Mesenchymal stem cell (in vitro differentiated cells and primary cell): ENCODE results near the gene LRIG1.

ENCODE experiments used
- DNase-seq: peaks from one replicate; pipeline ENCODE4 v3.0.0-alpha.2; 2013
- H2AFZ ChIP-seq: one replicate; pipeline ENCODE4 v1.6.1; 2013; ENCODE audit warnings: low read depth, mild to moderate bottlenecking, control low read depth, inconsistent platforms, low read length, moderate library complexity
- H2AK5ac ChIP-seq: 2 replicates; pipeline ENCODE4 v1.6.1; 2013; ENCODE audit warnings: low read length, moderate library complexity, mild to moderate bottlenecking, inconsistent platforms; ENCODE audit not compliant: severe bottlenecking
- H2BK120ac ChIP-seq: one replicate; pipeline ENCODE4 v1.6.1; 2013; ENCODE audit warnings: low read depth, mild to moderate bottlenecking, inconsistent platforms, low read length, moderate library complexity
- H2BK12ac ChIP-seq, 2 experiments: one replicate each; pipeline ENCODE4 v1.6.1; 2013; ENCODE audit warnings: inconsistent platforms in 2 of 2, low read length in 2 of 2, mild to moderate bottlenecking in 2 of 2, moderate library complexity in 2 of 2, control low read depth in 1 of 2
- H2BK15ac ChIP-seq: one replicate; pipeline ENCODE4 v1.6.1; 2013; ENCODE audit warnings: mild to moderate bottlenecking, low read depth, inconsistent platforms; ENCODE audit not compliant: poor library complexity, severe bottlenecking
- H2BK5ac ChIP-seq: 2 replicates; pipeline ENCODE4 v1.6.1; 2013; ENCODE audit warnings: low read depth, mild to moderate bottlenecking, low read length, control low read depth, inconsistent platforms; ENCODE audit not compliant: poor library complexity, severe bottlenecking
- H3K14ac ChIP-seq, 2 experiments: one replicate each; pipeline ENCODE4 v1.6.1; 2013; ENCODE audit warnings: inconsistent platforms in 2 of 2, low read length in 2 of 2, control low read depth in 1 of 2, mild to moderate bottlenecking in 1 of 2, moderate library complexity in 1 of 2
- H3K18ac ChIP-seq, 2 experiments: one replicate each; pipeline ENCODE4 v1.6.1; 2013; ENCODE audit warnings: inconsistent platforms in 2 of 2, low read length in 2 of 2, control low read depth in 1 of 2, low read depth in 1 of 2, mild to moderate bottlenecking in 1 of 2
- H3K23ac ChIP-seq, 2 experiments: one replicate each; pipeline ENCODE4 v1.6.1; 2013; ENCODE audit warnings: inconsistent platforms in 2 of 2, low read length in 2 of 2, mild to moderate bottlenecking in 2 of 2, moderate library complexity in 2 of 2, control low read depth in 1 of 2
- H3K27ac ChIP-seq: 2 replicates; pipeline ENCODE4 v1.5.1; 2013; ENCODE audit warnings: mild to moderate bottlenecking, moderate library complexity, low read length, control low read depth, inconsistent platforms; ENCODE audit not compliant: poor library complexity, severe bottlenecking
- H3K27me3 ChIP-seq, 2 experiments: 2 replicates each; pipeline versions ENCODE4 v1.6.1 to v1.7.0; 2013; ENCODE audit warnings: low read length in 2 of 2, mild to moderate bottlenecking in 2 of 2, moderate library complexity in 2 of 2, control low read depth in 1 of 2, inconsistent platforms in 1 of 2; ENCODE audit not compliant: control insufficient read depth in 1 of 2, insufficient read depth in 1 of 2
- H3K36me3 ChIP-seq, 2 experiments: 2 replicates each; pipeline versions ENCODE4 v1.6.1 to v1.7.0; 2013; ENCODE audit warnings: low read length in 2 of 2, control low read depth in 1 of 2, inconsistent platforms in 1 of 2, low read depth in 1 of 2, mild to moderate bottlenecking in 1 of 2; ENCODE audit not compliant: insufficient read depth in 2 of 2, control insufficient read depth in 1 of 2
- H3K4ac ChIP-seq, 2 experiments: one replicate each; pipeline ENCODE4 v1.6.1; 2013; ENCODE audit warnings: inconsistent platforms in 2 of 2, low read length in 2 of 2, mild to moderate bottlenecking in 2 of 2, moderate library complexity in 2 of 2, control low read depth in 1 of 2, low read depth in 1 of 2
- H3K4me1 ChIP-seq: 2 replicates; pipeline ENCODE4 v1.6.1; 2013; ENCODE audit warnings: low read depth, low read length, control low read depth; ENCODE audit not compliant: control insufficient read depth, insufficient read depth
- H3K4me2 ChIP-seq: 2 replicates; pipeline ENCODE4 v1.6.1; 2013; ENCODE audit warnings: low read length, mild to moderate bottlenecking, inconsistent platforms; ENCODE audit not compliant: poor library complexity, severe bottlenecking
- H3K4me3 ChIP-seq, 2 experiments: 2 replicates each; pipeline versions ENCODE4 v1.5.1 to v1.7.0; 2013; ENCODE audit warnings: low read length in 2 of 2, mild to moderate bottlenecking in 2 of 2, control low read depth in 1 of 2, low read depth in 1 of 2; ENCODE audit not compliant: insufficient read depth in 1 of 2
- H3K79me1 ChIP-seq: replicated peaks from 2 replicates; pipeline ENCODE4 v1.6.1; 2013; ENCODE audit warnings: mild to moderate bottlenecking, control low read depth, low read length, inconsistent platforms; ENCODE audit not compliant: poor library complexity, severe bottlenecking
- H3K9ac ChIP-seq: 2 replicates; pipeline ENCODE4 v1.7.0; 2013; ENCODE audit warnings: mild to moderate bottlenecking, low read length, moderate library complexity
- H3K9me3 ChIP-seq: 2 replicates; pipeline ENCODE4 v1.7.0; 2013; ENCODE audit warnings: mild to moderate bottlenecking, low read length; ENCODE audit not compliant: control insufficient read depth
- H4K8ac ChIP-seq: one replicate; pipeline ENCODE4 v1.6.1; 2013; ENCODE audit warnings: inconsistent platforms, mild to moderate bottlenecking, low read length, moderate library complexity
- H4K91ac ChIP-seq: one replicate; pipeline ENCODE4 v1.6.1; 2013; ENCODE audit warnings: mild to moderate bottlenecking, low read length, inconsistent platforms
- WGBS: methylation state at CpG from one replicate; pipeline ENCODE4 v1.1.7; 2013; ENCODE audit warnings: mixed read lengths; 5-methylcytosine and 5-hydroxymethylcytosine counted together

LRIG1 gene

GRCh38 chr3:66501483-66502244 lies 842 bp upstream of the LRIG1 start:
- WGBS: 44% methylated on average over 20 of the region's 20 CpGs
- H3K9ac ChIP-seq: peak overlapping the region; percentile 78

GRCh38 chr3:66499881-66500575 lies 794 bp downstream of the LRIG1 start:
- H3K4me2 ChIP-seq: peak overlapping the region; percentile 63
- WGBS: 1% methylated on average over 64 of the region's 80 CpGs

More at GRCh38 chr3:66501483-66502244, 842 bp upstream of the LRIG1 start:
- Histone ChIP-seq H3K14ac (no peak overlapping the region), H3K4me1 (peaks cover 12% of the 10 kb centered on the region), H2AK5ac (no peak overlapping the region), H3K27ac (no peak overlapping the region), H2BK15ac (peak overlapping the region; percentile 60), H3K9me3 (no peaks in the 10 kb centered on the region), H3K18ac (peak overlapping the region in 1 of 2 experiments; percentile 35), H4K8ac (no peak overlapping the region), H3K4me3 (peak overlapping the region; percentile 35 to 87), H2BK12ac (no peak overlapping the region), H2AFZ (no peak overlapping the region), H2BK5ac (no peak overlapping the region), H3K79me1 (peaks cover 2% of the 10 kb centered on the region), H3K4ac (no peak overlapping the region), H2BK120ac (no peak overlapping the region), H4K91ac (no peak overlapping the region), H3K27me3 (peaks cover 0 to 11% of the 10 kb centered on the region in 2 experiments), H3K4me2 (peak overlapping the region; percentile 60), H3K23ac (no peak overlapping the region), H3K36me3 (no peaks in the 10 kb centered on the region)
- no peak for DNase-seq

GRCh38 chr3:66498687-66499621 lies 1.9 kb downstream of the LRIG1 start:
- DNase-seq: no peak
- no peaks in the 10 kb centered on the region for H3K36me3 ChIP-seq
- H2BK120ac ChIP-seq: no peak overlapping the region
- peak overlapping the region; percentile 63 to 93 for H3K4me3 ChIP-seq
- peak overlapping the region in 1 of 2 experiments; percentile 79 for H3K14ac ChIP-seq
- H2BK12ac ChIP-seq: peak overlapping the region in 1 of 2 experiments; percentile 81
- H3K27me3 ChIP-seq: peaks cover 0 to 11% of the 10 kb centered on the region in 2 experiments
- H3K4me2 ChIP-seq: peak overlapping the region; percentile 69
- peaks cover 2% of the 10 kb centered on the region for H3K79me1 ChIP-seq
- no peak overlapping the region for H4K8ac ChIP-seq
- H2AK5ac ChIP-seq: no peak overlapping the region
- no peak overlapping the region for H2AFZ ChIP-seq
- H2BK15ac ChIP-seq: no peak overlapping the region
- peak overlapping the region in 1 of 2 experiments; percentile 68 for H3K18ac ChIP-seq
- 40% methylated on average over 13 of the region's 14 CpGs for WGBS
- peaks cover 11% of the 10 kb centered on the region for H3K4me1 ChIP-seq
- H3K9ac ChIP-seq: peak overlapping the region; percentile 83
- no peak overlapping the region for H2BK5ac ChIP-seq
- H3K23ac ChIP-seq: no peak overlapping the region
- H4K91ac ChIP-seq: no peak overlapping the region
- no peak overlapping the region for H3K27ac ChIP-seq
- no peaks in the 10 kb centered on the region for H3K9me3 ChIP-seq
- H3K4ac ChIP-seq: peak overlapping the region in 1 of 2 experiments; percentile 81

More at GRCh38 chr3:66499881-66500575, 794 bp downstream of the LRIG1 start:
- Histone ChIP-seq H2BK5ac (peak overlapping the region; percentile 81), H3K4ac (peak overlapping the region; percentile 9 to 88), H3K14ac (peak overlapping the region in 1 of 2 experiments; percentile 19), H4K8ac (peak overlapping the region; percentile 43), H2AFZ (no peak overlapping the region), H4K91ac (peak overlapping the region; percentile 59), H2BK120ac (peak overlapping the region; percentile 21), H3K27me3 (peaks cover 0 to 11% of the 10 kb centered on the region in 2 experiments), H3K4me3 (peak overlapping the region; percentile 93 to 97), H3K36me3 (no peaks in the 10 kb centered on the region), H3K4me1 (peaks cover 11% of the 10 kb centered on the region), H2BK12ac (no peak overlapping the region), H3K9me3 (no peaks in the 10 kb centered on the region), H3K9ac (peak overlapping the region; percentile 83), H2AK5ac (no peak overlapping the region), H3K79me1 (peaks cover 2% of the 10 kb centered on the region), H3K23ac (peak overlapping the region in 1 of 2 experiments; percentile 94), H2BK15ac (no peak overlapping the region), H3K27ac (no peak overlapping the region), H3K18ac (peak overlapping the region; percentile 77 to 96)
- DNase-seq: peak; percentile 28
